ENCODE results near the gene ZMIZ1. TPM values are rescaled to one million over a fixed set of nuclear protein-coding genes. Genes with fewer than 3 reads are reported as not detected.

The ZMIZ1 gene
- total RNA-seq, 1 donor from 2014 or later: 46.2 TPM

DNA sequence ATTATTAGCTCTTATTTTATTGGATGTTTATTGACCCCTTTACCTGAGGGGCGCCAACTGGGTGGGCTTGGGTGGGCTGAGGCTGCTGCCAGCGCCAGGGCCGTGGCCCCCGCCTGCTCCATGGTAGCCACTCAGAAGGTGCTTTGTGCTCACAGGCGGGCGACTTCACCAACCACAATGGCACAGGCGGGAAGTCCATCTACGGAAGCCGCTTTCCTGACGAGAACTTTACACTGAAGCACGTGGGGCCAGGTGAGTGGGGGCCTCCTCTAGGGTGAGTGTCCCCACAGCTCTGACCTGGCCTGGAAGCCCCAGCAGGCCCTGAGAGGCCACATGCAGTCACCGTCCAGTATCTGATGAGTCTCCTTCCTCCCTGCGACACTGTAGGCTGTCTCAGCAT lies 282.6 kb downstream of the ZMIZ1 start:
- no peak for DNase-seq (ENCODE audit: low spot score)
- no peaks in the 10 kb centered on the region for H3K9me3 Mint-ChIP-seq (ENCODE audit: low read depth)
- no peak overlapping the region for H3K27ac Mint-ChIP-seq (ENCODE audit: unreplicated experiment)
- H3K27me3 Mint-ChIP-seq (ENCODE audit: low read depth): no peaks in the 10 kb centered on the region
- no peak overlapping the region for H3K4me3 Mint-ChIP-seq (ENCODE audit: unreplicated experiment)
- H3K4me1 Mint-ChIP-seq (ENCODE audit: low read depth): peaks cover 16% of the 10 kb centered on the region
- TF ChIP-seq, protein P1, sequence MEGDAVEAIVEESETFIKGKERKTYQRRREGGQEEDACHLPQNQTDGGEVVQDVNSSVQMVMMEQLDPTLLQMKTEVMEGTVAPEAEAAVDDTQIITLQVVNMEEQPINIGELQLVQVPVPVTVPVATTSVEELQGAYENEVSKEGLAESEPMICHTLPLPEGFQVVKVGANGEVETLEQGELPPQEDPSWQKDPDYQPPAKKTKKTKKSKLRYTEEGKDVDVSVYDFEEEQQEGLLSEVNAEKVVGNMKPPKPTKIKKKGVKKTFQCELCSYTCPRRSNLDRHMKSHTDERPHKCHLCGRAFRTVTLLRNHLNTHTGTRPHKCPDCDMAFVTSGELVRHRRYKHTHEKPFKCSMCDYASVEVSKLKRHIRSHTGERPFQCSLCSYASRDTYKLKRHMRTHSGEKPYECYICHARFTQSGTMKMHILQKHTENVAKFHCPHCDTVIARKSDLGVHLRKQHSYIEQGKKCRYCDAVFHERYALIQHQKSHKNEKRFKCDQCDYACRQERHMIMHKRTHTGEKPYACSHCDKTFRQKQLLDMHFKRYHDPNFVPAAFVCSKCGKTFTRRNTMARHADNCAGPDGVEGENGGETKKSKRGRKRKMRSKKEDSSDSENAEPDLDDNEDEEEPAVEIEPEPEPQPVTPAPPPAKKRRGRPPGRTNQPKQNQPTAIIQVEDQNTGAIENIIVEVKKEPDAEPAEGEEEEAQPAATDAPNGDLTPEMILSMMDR (IDR thresholded peaks at IDR 0.05): no peak
- H3K36me3 Mint-ChIP-seq (ENCODE audit: low read depth): peaks cover 33% of the 10 kb centered on the region

DNA sequence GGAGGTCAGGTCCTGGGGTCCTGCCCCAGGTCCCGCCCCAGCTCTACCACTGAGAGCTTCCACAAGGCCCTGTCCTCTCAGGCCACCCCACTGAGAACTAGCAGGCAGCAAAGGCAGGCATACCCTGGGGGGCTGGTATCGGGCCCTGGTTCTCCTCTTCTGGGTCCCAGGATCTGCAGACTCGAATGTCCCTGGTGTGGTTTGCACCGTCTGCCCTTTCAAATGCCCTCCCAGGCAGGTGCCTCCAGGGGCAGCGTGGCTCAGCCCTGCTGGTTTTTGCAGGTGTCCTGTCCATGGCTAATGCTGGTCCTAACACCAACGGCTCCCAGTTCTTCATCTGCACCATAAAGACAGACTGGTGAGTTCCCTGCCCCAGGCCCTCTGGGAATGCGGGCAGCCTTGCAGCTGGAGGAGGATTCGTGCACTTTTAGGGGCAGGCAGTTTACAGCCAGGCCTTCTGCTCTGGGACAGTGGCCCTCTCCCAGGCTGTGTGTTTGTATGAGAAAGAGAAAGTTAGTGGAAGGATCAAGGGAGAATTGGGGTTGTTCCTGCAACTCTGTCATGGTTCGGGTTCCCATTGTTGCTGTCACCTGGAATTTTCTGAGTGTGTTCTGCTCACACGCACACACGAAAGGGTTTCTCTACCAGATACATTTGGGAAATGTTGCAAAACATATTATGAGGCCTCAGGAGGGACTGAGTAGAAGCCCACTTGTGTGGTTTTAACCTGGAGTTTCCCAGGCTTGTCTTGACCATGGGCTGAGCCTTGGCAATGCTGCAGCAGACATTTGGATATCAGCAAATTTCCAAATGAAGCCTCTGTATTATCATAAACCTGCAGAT lies 283.5 kb downstream of the ZMIZ1 start:
- peaks cover 13% of the 10 kb centered on the region for H3K4me1 Mint-ChIP-seq (ENCODE audit: low read depth)
- no peaks in the 10 kb centered on the region for H3K27me3 Mint-ChIP-seq (ENCODE audit: low read depth)
- DNase-seq (ENCODE audit: low spot score): no peak
- H3K9me3 Mint-ChIP-seq (ENCODE audit: low read depth): no peaks in the 10 kb centered on the region
- H3K27ac Mint-ChIP-seq (ENCODE audit: unreplicated experiment): no peak overlapping the region
- TF ChIP-seq, protein P1 (IDR thresholded peaks at IDR 0.05): no peak
- H3K36me3 Mint-ChIP-seq (ENCODE audit: low read depth): peaks cover 33% of the 10 kb centered on the region
- no peak overlapping the region for H3K4me3 Mint-ChIP-seq (ENCODE audit: unreplicated experiment)

DNA sequence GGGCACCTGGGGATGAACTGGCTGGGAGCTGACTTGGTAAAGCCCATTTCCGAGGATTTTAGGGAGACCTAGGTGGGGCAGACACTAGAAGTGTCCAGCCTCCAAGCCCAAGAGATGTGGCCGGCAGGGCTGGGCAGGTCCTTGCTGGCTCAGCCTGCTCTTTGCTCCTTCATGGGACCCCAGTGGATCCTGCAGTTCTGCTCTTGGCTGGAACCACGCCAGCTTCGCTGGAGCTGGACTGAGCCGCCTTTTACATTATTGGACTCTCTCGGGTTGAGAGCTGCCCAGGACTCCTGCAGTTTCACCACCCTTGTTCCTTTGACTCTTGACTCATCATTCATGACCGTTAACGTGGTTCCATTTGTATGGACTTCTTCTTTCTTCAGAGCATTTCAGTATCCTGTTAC lies 284.2 kb downstream of the ZMIZ1 start:
- no peak overlapping the region for H3K27ac Mint-ChIP-seq (ENCODE audit: unreplicated experiment)
- H3K36me3 Mint-ChIP-seq (ENCODE audit: low read depth): peaks cover 33% of the 10 kb centered on the region
- TF ChIP-seq, protein P1 (IDR thresholded peaks at IDR 0.05): no peak
- peaks cover 13% of the 10 kb centered on the region for H3K4me1 Mint-ChIP-seq (ENCODE audit: low read depth)
- H3K4me3 Mint-ChIP-seq (ENCODE audit: unreplicated experiment): no peak overlapping the region
- no peaks in the 10 kb centered on the region for H3K9me3 Mint-ChIP-seq (ENCODE audit: low read depth)
- H3K27me3 Mint-ChIP-seq (ENCODE audit: low read depth): no peaks in the 10 kb centered on the region
- DNase-seq (ENCODE audit: low spot score): no peak

DNA sequence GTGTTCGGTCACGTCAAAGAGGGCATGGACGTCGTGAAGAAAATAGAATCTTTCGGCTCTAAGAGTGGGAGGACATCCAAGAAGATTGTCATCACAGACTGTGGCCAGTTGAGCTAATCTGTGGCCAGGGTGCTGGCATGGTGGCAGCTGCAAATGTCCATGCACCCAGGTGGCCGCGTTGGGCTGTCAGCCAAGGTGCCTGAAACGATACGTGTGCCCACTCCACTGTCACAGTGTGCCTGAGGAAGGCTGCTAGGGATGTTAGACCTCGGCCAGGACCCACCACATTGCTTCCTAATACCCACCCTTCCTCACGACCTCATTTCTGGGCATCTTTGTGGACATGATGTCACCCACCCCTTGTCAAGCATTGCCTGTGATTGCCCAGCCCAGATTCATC lies 285.0 kb downstream of the ZMIZ1 start:
- H3K36me3 Mint-ChIP-seq (ENCODE audit: low read depth): peaks cover 33% of the 10 kb centered on the region
- peaks cover 6% of the 10 kb centered on the region for H3K4me1 Mint-ChIP-seq (ENCODE audit: low read depth)
- TF ChIP-seq, protein P1 (IDR thresholded peaks at IDR 0.05): no peak
- no peak for DNase-seq (ENCODE audit: low spot score)
- H3K27me3 Mint-ChIP-seq (ENCODE audit: low read depth): no peaks in the 10 kb centered on the region
- no peak overlapping the region for H3K27ac Mint-ChIP-seq (ENCODE audit: unreplicated experiment)
- no peaks in the 10 kb centered on the region for H3K9me3 Mint-ChIP-seq (ENCODE audit: low read depth)
- H3K4me3 Mint-ChIP-seq (ENCODE audit: unreplicated experiment): no peak overlapping the region

DNA sequence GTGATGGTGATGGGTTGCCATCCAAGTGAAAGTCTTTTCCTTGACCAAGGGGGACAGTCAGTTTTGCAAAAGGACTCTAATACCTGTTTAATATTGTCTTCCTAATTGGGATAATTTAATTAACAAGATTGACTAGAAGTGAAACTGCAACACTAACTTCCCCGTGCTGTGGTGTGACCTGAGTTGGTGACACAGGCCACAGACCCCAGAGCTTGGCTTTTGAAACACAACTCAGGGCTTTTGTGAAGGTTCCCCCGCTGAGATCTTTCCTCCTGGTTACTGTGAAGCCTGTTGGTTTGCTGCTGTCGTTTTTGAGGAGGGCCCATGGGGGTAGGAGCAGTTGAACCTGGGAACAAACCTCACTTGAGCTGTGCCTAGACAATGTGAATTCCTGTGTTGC lies 285.4 kb downstream of the ZMIZ1 start:
- H3K36me3 Mint-ChIP-seq (ENCODE audit: low read depth): peaks cover 33% of the 10 kb centered on the region
- no peaks in the 10 kb centered on the region for H3K27me3 Mint-ChIP-seq (ENCODE audit: low read depth)
- no peak for DNase-seq (ENCODE audit: low spot score)
- TF ChIP-seq, protein P1 (IDR thresholded peaks at IDR 0.05): no peak
- no peak overlapping the region for H3K27ac Mint-ChIP-seq (ENCODE audit: unreplicated experiment)
- H3K4me1 Mint-ChIP-seq (ENCODE audit: low read depth): peaks cover 2% of the 10 kb centered on the region
- no peaks in the 10 kb centered on the region for H3K9me3 Mint-ChIP-seq (ENCODE audit: low read depth)
- no peak overlapping the region for H3K4me3 Mint-ChIP-seq (ENCODE audit: unreplicated experiment)
